Neutrophil (primary cell): Measurements from ENCODE around the gene ACOX1.

Experiments used
- H3K27ac ChIP-seq: fragments of 200-600 bp; sonication (generic); 2 replicates; pipeline ENCODE4 v1.5.1; 2016; ENCODE audit warnings: mild to moderate bottlenecking, moderate library complexity
- H3K27me3 ChIP-seq: fragments of 200-600 bp; sonication (generic); 2 replicates; pipeline ENCODE4 v1.6.0; 2016; ENCODE audit warnings: mild to moderate bottlenecking
- H3K36me3 ChIP-seq: fragments of 200-600 bp; sonication (generic); 2 replicates; pipeline ENCODE4 v1.5.1; 2017
- H3K4me1 ChIP-seq, 2 experiments: fragments of 200-600 bp in 1 of 2; sonication (generic) in 1 of 2; 1 replicate in 1 of 2; 2 replicates in 1 of 2; pipeline versions ENCODE4 v1.5.1 to v1.6.1; 2013 to 2016; ENCODE audit warnings: low read depth in 1 of 2, low read length in 1 of 2, mild to moderate bottlenecking in 1 of 2, moderate library complexity in 1 of 2; ENCODE audit not compliant: control insufficient read depth in 1 of 2, insufficient read depth in 1 of 2
- H3K4me3 ChIP-seq, 2 experiments: fragments of 200-600 bp in 1 of 2; sonication (generic) in 1 of 2; 1 replicate in 1 of 2; 2 replicates in 1 of 2; pipeline ENCODE4 v1.5.1; 2013 to 2016; ENCODE audit warnings: low read depth in 1 of 2, low read length in 1 of 2, mild to moderate bottlenecking in 1 of 2, moderate library complexity in 1 of 2
- H3K9me3 ChIP-seq: fragments of 200-600 bp; sonication (generic); 2 replicates; pipeline ENCODE4 v1.5.1; 2016
- TF ChIP-seq, protein P1 (sequence below): fragments of 200-600 bp; sonication (generic); IDR thresholded peaks from 2 replicates; pipeline ENCODE4 v1.5.1; 2016; ENCODE audit warnings: antibody characterized with exemption

The ACOX1 gene

GRCh38 chr17:75965468-75965867 lies 13.5 kb downstream of the ACOX1 start:
- peaks cover 55 to 66% of the 10 kb centered on the region in 2 experiments for H3K4me1 ChIP-seq
- TF ChIP-seq, protein P1, sequence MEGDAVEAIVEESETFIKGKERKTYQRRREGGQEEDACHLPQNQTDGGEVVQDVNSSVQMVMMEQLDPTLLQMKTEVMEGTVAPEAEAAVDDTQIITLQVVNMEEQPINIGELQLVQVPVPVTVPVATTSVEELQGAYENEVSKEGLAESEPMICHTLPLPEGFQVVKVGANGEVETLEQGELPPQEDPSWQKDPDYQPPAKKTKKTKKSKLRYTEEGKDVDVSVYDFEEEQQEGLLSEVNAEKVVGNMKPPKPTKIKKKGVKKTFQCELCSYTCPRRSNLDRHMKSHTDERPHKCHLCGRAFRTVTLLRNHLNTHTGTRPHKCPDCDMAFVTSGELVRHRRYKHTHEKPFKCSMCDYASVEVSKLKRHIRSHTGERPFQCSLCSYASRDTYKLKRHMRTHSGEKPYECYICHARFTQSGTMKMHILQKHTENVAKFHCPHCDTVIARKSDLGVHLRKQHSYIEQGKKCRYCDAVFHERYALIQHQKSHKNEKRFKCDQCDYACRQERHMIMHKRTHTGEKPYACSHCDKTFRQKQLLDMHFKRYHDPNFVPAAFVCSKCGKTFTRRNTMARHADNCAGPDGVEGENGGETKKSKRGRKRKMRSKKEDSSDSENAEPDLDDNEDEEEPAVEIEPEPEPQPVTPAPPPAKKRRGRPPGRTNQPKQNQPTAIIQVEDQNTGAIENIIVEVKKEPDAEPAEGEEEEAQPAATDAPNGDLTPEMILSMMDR = no peak
- peaks cover 24% of the 10 kb centered on the region for H3K36me3 ChIP-seq
- H3K27ac ChIP-seq = peak overlapping the region; percentile 51
- H3K4me3 ChIP-seq = no peak overlapping the region
- H3K9me3 ChIP-seq = no peaks in the 10 kb centered on the region
- H3K27me3 ChIP-seq = no peaks in the 10 kb centered on the region

DNA sequence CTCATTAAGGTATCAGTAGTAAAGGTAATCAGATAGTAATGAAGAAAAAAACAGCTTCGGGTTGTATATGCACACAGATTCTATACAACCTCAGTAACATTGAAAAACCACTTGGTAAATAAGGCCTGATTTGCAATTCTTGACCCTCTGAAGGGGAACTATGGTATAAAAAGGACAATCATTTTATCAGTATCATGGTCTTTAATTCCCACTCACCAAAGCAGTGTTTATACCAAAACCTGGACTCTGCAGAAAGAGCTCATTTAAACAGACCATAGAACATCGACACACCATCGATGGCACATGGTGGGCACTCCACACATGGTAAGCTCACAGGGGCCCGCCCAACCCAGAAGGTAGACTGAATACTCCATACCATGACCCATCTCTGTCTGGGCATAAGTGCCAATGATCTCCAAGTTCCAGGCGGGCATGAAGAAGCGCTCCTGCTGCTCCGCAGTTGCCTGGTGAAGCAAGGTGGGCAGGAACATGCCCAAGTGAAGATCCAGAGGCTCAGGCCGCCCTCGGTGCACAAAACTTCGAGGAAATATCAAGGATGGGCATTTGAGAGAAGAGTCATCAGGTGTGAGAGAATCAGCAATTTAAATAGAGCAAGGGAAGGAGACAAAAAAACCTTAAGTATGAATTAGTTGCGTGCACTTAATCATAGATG lies 19.0 kb downstream of the ACOX1 start:
- peak overlapping the region; percentile 51 for H3K27ac ChIP-seq
- peaks cover 62% of the 10 kb centered on the region for H3K36me3 ChIP-seq
- no peaks in the 10 kb centered on the region for H3K27me3 ChIP-seq
- peaks cover 27 to 32% of the 10 kb centered on the region in 2 experiments for H3K4me1 ChIP-seq
- H3K4me3 ChIP-seq = no peak overlapping the region
- no peaks in the 10 kb centered on the region for H3K9me3 ChIP-seq
- TF ChIP-seq, protein P1 = no peak

- Histone ChIP-seq H3K36me3 (peaks cover 68% of the 10 kb centered on the region), H3K9me3 (no peaks in the 10 kb centered on the region), H3K4me1 (peaks cover 21 to 25% of the 10 kb centered on the region in 2 experiments), H3K4me3 (no peak overlapping the region), H3K27me3 (no peaks in the 10 kb centered on the region), H3K27ac (peak overlapping the region; percentile 51)
- TF ChIP-seq, protein P1 = no peak
Observed at GRCh38 chr17:75959051-75959838, 19.7 kb downstream of the ACOX1 start.

- H3K27ac ChIP-seq = no peak overlapping the region
- H3K4me3 ChIP-seq = no peak overlapping the region
- H3K36me3 ChIP-seq = peaks cover 99% of the 10 kb centered on the region
- TF ChIP-seq, protein P1 = no peak
- no peaks in the 10 kb centered on the region for H3K27me3 ChIP-seq
- H3K4me1 ChIP-seq = no peaks in the 10 kb centered on the region
- H3K9me3 ChIP-seq = no peaks in the 10 kb centered on the region
Observed at GRCh38 chr17:75950855-75951554, 28.0 kb downstream of the ACOX1 start.

DNA sequence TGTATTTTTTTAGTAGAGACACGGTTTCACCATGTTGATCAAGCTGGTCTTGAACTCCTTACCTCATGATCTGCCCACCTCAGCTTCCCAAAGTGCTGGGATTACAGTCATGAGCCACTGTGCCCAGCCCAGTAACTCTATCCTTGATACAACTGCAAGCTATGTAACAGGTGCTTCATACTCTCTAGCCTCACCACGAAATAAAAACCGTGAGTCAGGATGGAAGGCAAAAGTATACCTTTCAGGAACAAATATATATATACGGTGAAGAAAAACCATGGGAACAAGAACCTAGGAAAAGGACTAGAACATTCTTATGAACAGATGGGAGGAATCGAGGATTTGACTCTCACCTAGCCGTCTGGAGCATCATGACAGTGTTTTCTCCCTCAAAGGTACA lies 28.5 kb downstream of the ACOX1 start:
- no peaks in the 10 kb centered on the region for H3K27me3 ChIP-seq
- no peaks in the 10 kb centered on the region for H3K4me1 ChIP-seq
- no peaks in the 10 kb centered on the region for H3K9me3 ChIP-seq
- H3K27ac ChIP-seq = no peak overlapping the region
- TF ChIP-seq, protein P1 = no peak
- H3K4me3 ChIP-seq = no peak overlapping the region
- H3K36me3 ChIP-seq = peaks cover 99% of the 10 kb centered on the region
